Measurements from ENCODE around the gene ZNF212. TPM values are rescaled to one million over a fixed set of nuclear protein-coding genes. Genes with fewer than 3 reads are reported as not detected.
"Not testable (repeated sequence)": the region's sequence is repeated elsewhere in the genome, so short reads cannot be mapped to it uniquely, and the experiment has no call there.

The ZNF212 gene
- total RNA-seq, 3 donors from 2014 or later (not counting 1 experiment from before 2014, with no cell fraction given), result 11.2 to 23.7 (median 17.0) TPM

GRCh38 chr7:149225106-149225505, 14.3 kb upstream of the ZNF212 start:
- Mint-ChIP-seq H3K27me3 (ENCODE audit: low read depth in 2 of 2) (no peaks in the 10 kb centered on the region), H3K27ac (no peak overlapping the region), H3K36me3 (no peaks in the 10 kb centered on the region), H3K4me1 (peaks cover 0 to 4% of the 10 kb centered on the region in 2 donors), H3K4me3 (no peak overlapping the region), H3K9me3 (no peaks in the 10 kb centered on the region)
- ATAC-seq (no peak), DNase-seq (no peak)
- H3K9me3 ChIP-seq (ENCODE audit: control insufficient read depth, insufficient read depth, low read length), result no peaks in the 10 kb centered on the region
- WGBS (ENCODE audit: insufficient coverage), result 95% methylated on average over 18 of the region's 19 CpGs
- no peak overlapping the region for H3K4me3 ChIP-seq (ENCODE audit: low read length)
- H3K4me1 ChIP-seq (ENCODE audit: control insufficient read depth, insufficient read depth, low read length), result no peaks in the 10 kb centered on the region
- no peak overlapping the region for H3K27ac ChIP-seq (ENCODE audit: low read length)
- intact Hi-C loops (cut with micrococcal nuclease), result no loop called here
- no peak for TF ChIP-seq CTCF (IDR thresholded peaks at IDR 0.05)
- peaks cover 13% of the 10 kb centered on the region for H3K36me3 ChIP-seq (ENCODE audit: control insufficient read depth, insufficient read depth, low read length)
- no peaks in the 10 kb centered on the region for H3K27me3 ChIP-seq (ENCODE audit: control insufficient read depth, insufficient read depth, low read length)

GRCh38 chr7:149225656-149226055, 13.8 kb upstream of the ZNF212 start:
- Mint-ChIP-seq H3K27ac (no peak overlapping the region), H3K27me3 (ENCODE audit: low read depth in 2 of 2) (no peaks in the 10 kb centered on the region), H3K9me3 (no peaks in the 10 kb centered on the region), H3K4me1 (peaks cover 0 to 4% of the 10 kb centered on the region in 2 donors), H3K4me3 (no peak overlapping the region), H3K36me3 (no peaks in the 10 kb centered on the region)
- no peak for DNase-seq
- H3K4me1 ChIP-seq (ENCODE audit: control insufficient read depth, insufficient read depth, low read length), result no peaks in the 10 kb centered on the region
- 95% methylated on average over 22 of the region's 22 CpGs for WGBS (ENCODE audit: insufficient coverage)
- H3K9me3 ChIP-seq (ENCODE audit: control insufficient read depth, insufficient read depth, low read length), result no peaks in the 10 kb centered on the region
- H3K4me3 ChIP-seq (ENCODE audit: low read length), result no peak overlapping the region
- intact Hi-C loops (cut with micrococcal nuclease), result no loop called here
- no peak for ATAC-seq
- H3K27me3 ChIP-seq (ENCODE audit: control insufficient read depth, insufficient read depth, low read length), result peaks cover 2% of the 10 kb centered on the region
- H3K36me3 ChIP-seq (ENCODE audit: control insufficient read depth, insufficient read depth, low read length), result peaks cover 10% of the 10 kb centered on the region
- no peak overlapping the region for H3K27ac ChIP-seq (ENCODE audit: low read length)
- no peak for TF ChIP-seq CTCF (IDR thresholded peaks at IDR 0.05)

- H3K9me3 Mint-ChIP-seq; H3K27me3 ChIP-seq (ENCODE audit: control insufficient read depth, insufficient read depth, low read length); DNase-seq; H3K4me1 ChIP-seq (ENCODE audit: control insufficient read depth, insufficient read depth, low read length); H3K4me1 Mint-ChIP-seq; H3K27ac Mint-ChIP-seq; intact Hi-C loops (cut with micrococcal nuclease); ATAC-seq; H3K27ac ChIP-seq (ENCODE audit: low read length); H3K4me3 ChIP-seq (ENCODE audit: low read length); H3K9me3 ChIP-seq (ENCODE audit: control insufficient read depth, insufficient read depth, low read length); H3K36me3 Mint-ChIP-seq; H3K27me3 Mint-ChIP-seq (ENCODE audit: low read depth in 2 of 2); H3K4me3 Mint-ChIP-seq; H3K36me3 ChIP-seq (ENCODE audit: control insufficient read depth, insufficient read depth, low read length): not testable (repeated sequence)
- 95% methylated on average over 17 of the region's 17 CpGs for WGBS (ENCODE audit: insufficient coverage)
Observed at GRCh38 chr7:149226366-149226765, 13.1 kb upstream of the ZNF212 start.

- Histone ChIP-seq H3K36me3 (ENCODE audit: control insufficient read depth, insufficient read depth, low read length) (peaks cover 6% of the 10 kb centered on the region), H3K4me1 (ENCODE audit: control insufficient read depth, insufficient read depth, low read length) (no peaks in the 10 kb centered on the region), H3K27me3 (ENCODE audit: control insufficient read depth, insufficient read depth, low read length) (peaks cover 2% of the 10 kb centered on the region), H3K27ac (ENCODE audit: low read length) (no peak overlapping the region), H3K9me3 (ENCODE audit: control insufficient read depth, insufficient read depth, low read length) (no peaks in the 10 kb centered on the region), H3K4me3 (ENCODE audit: low read length) (no peak overlapping the region)
- intact Hi-C loops (cut with micrococcal nuclease), result no loop called here
- DNase-seq (no peak), ATAC-seq (no peak)
- 77% methylated on average over 6 of the region's 6 CpGs for WGBS (ENCODE audit: insufficient coverage)
- Mint-ChIP-seq H3K9me3 (no peaks in the 10 kb centered on the region), H3K4me3 (no peak overlapping the region), H3K27ac (no peak overlapping the region), H3K4me1 (no peaks in the 10 kb centered on the region), H3K36me3 (no peaks in the 10 kb centered on the region), H3K27me3 (ENCODE audit: low read depth in 2 of 2) (no peaks in the 10 kb centered on the region)
- TF ChIP-seq CTCF (IDR thresholded peaks at IDR 0.05), result no peak
Observed at GRCh38 chr7:149226840-149227494, 12.5 kb upstream of the ZNF212 start.

All from natural killer cell (primary cell).